Prostate gland (tissue), 2 donors: Measurements from ENCODE around the gene BCL2L11. TPM values are rescaled to one million over a fixed set of nuclear protein-coding genes. Genes with fewer than 3 reads are reported as not detected.

Experiments
- DNase-seq: peaks from one replicate; pipeline ENCODE4 v3.0.0-alpha.2; 2019; ENCODE audit warnings: low spot score
- H3K27ac ChIP-seq, 2 donors: fragments of 200-600 bp; sonication (generic); 2 replicates each; pipeline ENCODE4 v1.5.1; 2017 to 2019
- H3K27me3 ChIP-seq: fragments of 200-600 bp; sonication (generic); replicated peaks from 2 replicates; pipeline ENCODE4 v1.5.1; 2019; ENCODE audit not compliant: insufficient read depth
- H3K36me3 ChIP-seq, 2 donors: fragments of 200-600 bp; sonication (generic); 1 replicate in 1 of 2; 2 replicates in 1 of 2; pipeline versions ENCODE4 v1.5.1 to v1.8.1; 2017 to 2019
- H3K4me1 ChIP-seq: fragments of 200-600 bp; sonication (generic); replicated peaks from 2 replicates; pipeline ENCODE4 v1.5.1; 2019
- H3K4me3 ChIP-seq, 2 donors: fragments of 200-600 bp; sonication (generic); 2 replicates each; pipeline ENCODE4 v1.5.1; 2017 to 2019
- H3K9me3 ChIP-seq: fragments of 200-600 bp; sonication (generic); 2 replicates; pipeline ENCODE4 v1.5.1; 2017
- CTCF ChIP-seq, 4 experiments: fragments of 200-600 bp in 2 of 4; fragments of 450-650 bp in 2 of 4; sonication (generic) in 2 of 4; IDR thresholded peaks; 1 replicate in 3 of 4; 2 replicates in 1 of 4; pipeline ENCODE4 v1.5.1; 2016 to 2019; ENCODE audit warnings: antibody characterized with exemption in 4 of 4, mild to moderate bottlenecking in 2 of 4, moderate library complexity in 2 of 4
- POLR2A ChIP-seq: fragments of 450-650 bp; IDR thresholded peaks from one replicate; pipeline ENCODE4 v1.6.1; 2016; ENCODE audit warnings: antibody characterized with exemption, mild to moderate bottlenecking
- POLR2AphosphoS5 ChIP-seq: sonication (generic); formaldehyde crosslinking; IDR thresholded peaks from one replicate; pipeline ENCODE4 v1.6.1; 2017; ENCODE audit warnings: antibody characterized with exemption
- WGBS: methylation state at CpG from one replicate; pipeline ENCODE4 v1.1.5; 2018; 5-methylcytosine and 5-hydroxymethylcytosine counted together
- intact Hi-C: fragments of 100-400 bp; cut with DNase I; formaldehyde crosslinking; loops from one replicate; pipeline ENCODE4 v1.14.2; 2022
- total RNA-seq, 2 donors: library from RNA; depleted of rRNA; stranded (reverse); fragments of >200 nt; gene quantifications; one replicate each; pipeline ENCODE4 v1.1.0, GENCODE V29; 2016

BCL2L11 gene
- total RNA-seq, 2 donors from 2014 or later = 28.3 to 55.3 TPM

- intact Hi-C loops = no loop called here
- H3K27me3 ChIP-seq = no peaks in the 10 kb centered on the region
- H3K9me3 ChIP-seq = no peaks in the 10 kb centered on the region
- 91% methylated on average over 7 of the region's 7 CpGs for WGBS
- H3K4me3 ChIP-seq = no peak overlapping the region
- TF ChIP-seq POLR2A (no peak), CTCF (IDR thresholded peaks at IDR 0.05) (no peak), POLR2AphosphoS5 (no peak)
- no peak for DNase-seq
- no peaks in the 10 kb centered on the region for H3K4me1 ChIP-seq
- no peaks in the 10 kb centered on the region for H3K36me3 ChIP-seq
- H3K27ac ChIP-seq = no peak overlapping the region
These were observed 55.7 kb downstream of the BCL2L11 start for GRCh38 chr2:111176388-111176787.

- Histone ChIP-seq H3K4me1 (no peaks in the 10 kb centered on the region), H3K36me3 (no peaks in the 10 kb centered on the region), H3K27me3 (no peaks in the 10 kb centered on the region), H3K4me3 (no peak overlapping the region), H3K9me3 (no peaks in the 10 kb centered on the region), H3K27ac (no peak overlapping the region)
- DNase-seq = no peak
- WGBS = 89% methylated on average over 4 of the region's 4 CpGs
- intact Hi-C loops = no loop called here
- TF ChIP-seq POLR2A = no peak
- TF ChIP-seq CTCF (IDR thresholded peaks at IDR 0.05) = no peak
- TF ChIP-seq POLR2AphosphoS5 = no peak
These were observed 56.2 kb downstream of the BCL2L11 start for GRCh38 chr2:111176867-111177266.

GRCh38 chr2:111178296-111178695 lies 57.6 kb downstream of the BCL2L11 start:
- TF ChIP-seq POLR2A (no peak), CTCF (IDR thresholded peaks at IDR 0.05) (no peak), POLR2AphosphoS5 (no peak)
- H3K4me1 ChIP-seq = no peaks in the 10 kb centered on the region
- intact Hi-C loops = no loop called here
- no peaks in the 10 kb centered on the region for H3K9me3 ChIP-seq
- no peak overlapping the region for H3K27ac ChIP-seq
- 94% methylated on average over 4 of the region's 4 CpGs for WGBS
- DNase-seq = no peak
- no peaks in the 10 kb centered on the region for H3K27me3 ChIP-seq
- H3K36me3 ChIP-seq = no peaks in the 10 kb centered on the region
- no peak overlapping the region for H3K4me3 ChIP-seq

GRCh38 chr2:111178730-111179405 lies 58.2 kb downstream of the BCL2L11 start:
- no peak overlapping the region for H3K27ac ChIP-seq
- intact Hi-C loops = no loop called here
- DNase-seq = no peak

More at GRCh38 chr2:111178730-111179405, 58.2 kb downstream of the BCL2L11 start:
- no peak overlapping the region for H3K4me3 ChIP-seq
- no peaks in the 10 kb centered on the region for H3K27me3 ChIP-seq
- TF ChIP-seq POLR2AphosphoS5 = no peak
- TF ChIP-seq CTCF (IDR thresholded peaks at IDR 0.05) = no peak
- no peak for TF ChIP-seq POLR2A
- 71% methylated on average over 5 of the region's 5 CpGs for WGBS
- no peaks in the 10 kb centered on the region for H3K36me3 ChIP-seq
- H3K9me3 ChIP-seq = no peaks in the 10 kb centered on the region
- no peaks in the 10 kb centered on the region for H3K4me1 ChIP-seq
